Adrenal gland (tissue), 5 donors: ENCODE results near the gene LAMTOR1.

Experiments used
- CTCF ChIP-seq, 6 experiments: fragments of 450-650 bp in 4 of 6; fragments of 200-600 bp in 2 of 6; sonication (generic) in 1 of 6; IDR thresholded peaks; 1 replicate in 5 of 6; 2 replicates in 1 of 6; pipeline versions ENCODE4 v1.5.1 to v1.8.0; 2016 to 2021; ENCODE audit warnings: antibody characterized with exemption in 6 of 6, mild to moderate bottlenecking in 2 of 6, moderate library complexity in 1 of 6
- POLR2A ChIP-seq, 2 donors: fragments of 450-650 bp; IDR thresholded peaks; one replicate each; pipeline ENCODE4 v1.6.1; 2017; ENCODE audit warnings: antibody characterized with exemption in 2 of 2, mild to moderate bottlenecking in 2 of 2, moderate library complexity in 1 of 2
- donor health status: DM: no; HTN: no; CAD: no.

- TF ChIP-seq CTCF (IDR thresholded peaks at IDR 0.05) (no peak), POLR2A (IDR thresholded peaks at IDR 0.05) (no peak)
These were observed 4.4 kb downstream of the LAMTOR1 start for GRCh38 chr11:72098741-72099140.
